IMR-90 (cell line): ENCODE results near the gene ABHD16A. TPM values are rescaled to one million over a fixed set of nuclear protein-coding genes. Genes with fewer than 3 reads are reported as not detected.

Experiments used
- ATAC-seq: fragments of 200-7000 bp; cut with Tn5 transposase; 2 replicates; pipeline ENCODE4 v1.9.1; 2020; ENCODE audit warnings: low read depth, mild to moderate bottlenecking, moderate library complexity
- BruUV-seq: library from RNA; stranded (reverse); fragments of 400-500 nt; replicated peaks from 2 replicates; lab custom pipeline; 2021; lab: Mats Ljungman, UMichigan
- CTCF ChIA-PET: fragments of 300-600 bp; formaldehyde crosslinking; extraction: SDS; loops from one replicate; lab custom pipeline; 2021; ENCODE audit warnings: antibody characterized with exemption; lab: Yijun Ruan, JAX
- POLR2A ChIA-PET: fragments of 300-600 bp; sonication (Branson Sonifier 250); formaldehyde crosslinking; loops from one replicate; lab custom pipeline; 2022; ENCODE audit warnings: antibody characterized with exemption; ENCODE audit not compliant: unreplicated experiment; lab: Charles Lee
- DNase-seq: peaks from one replicate; pipeline ENCODE4 v3.0.0; 2013
- H2AFZ ChIP-seq: replicated peaks from 2 replicates; pipeline ENCODE3; 2013; ENCODE audit warnings: low read length, mild to moderate bottlenecking; ENCODE audit not compliant: poor library complexity
- H2AK5ac ChIP-seq: 2 replicates; pipeline ENCODE4 v1.6.1; 2013; ENCODE audit warnings: low read depth, low read length, inconsistent platforms
- H2AK9ac ChIP-seq: replicated peaks from 2 replicates; pipeline ENCODE3; 2013; ENCODE audit warnings: mild to moderate bottlenecking, low read depth, low read length, moderate library complexity; ENCODE audit not compliant: poor library complexity
- H2BK120ac ChIP-seq: 2 replicates; pipeline ENCODE4 v1.6.1; 2013; ENCODE audit warnings: low read depth, low read length, inconsistent platforms
- H2BK15ac ChIP-seq: 3 replicates; pipeline ENCODE4 v1.6.1; 2013; ENCODE audit warnings: low read depth, low read length, inconsistent platforms
- H2BK20ac ChIP-seq: 2 replicates; pipeline ENCODE4 v1.6.1; 2013; ENCODE audit warnings: low read depth, mild to moderate bottlenecking, inconsistent platforms, low read length, moderate library complexity
- H2BK5ac ChIP-seq: 2 replicates; pipeline ENCODE4 v1.6.1; 2013; ENCODE audit warnings: mild to moderate bottlenecking, low read depth, low read length, inconsistent platforms; ENCODE audit not compliant: poor library complexity, severe bottlenecking
- H3K14ac ChIP-seq: replicated peaks from 2 replicates; pipeline ENCODE4 v1.6.1; 2013; ENCODE audit warnings: low read depth, low read length, inconsistent platforms
- H3K18ac ChIP-seq: 2 replicates; pipeline ENCODE4 v1.6.1; 2013; ENCODE audit warnings: low read depth, low read length, control low read depth
- H3K23ac ChIP-seq: 2 replicates; pipeline ENCODE4 v1.6.1; 2013; ENCODE audit warnings: low read depth, low read length, inconsistent platforms
- H3K27ac ChIP-seq: 2 replicates; pipeline ENCODE4 v1.5.1; 2013; ENCODE audit warnings: mild to moderate bottlenecking, control low read depth, low read length; ENCODE audit not compliant: insufficient read depth
- H3K27me3 ChIP-seq: 2 replicates; pipeline ENCODE4 v1.6.1; 2013; ENCODE audit warnings: low read length; ENCODE audit not compliant: control insufficient read depth, insufficient read depth
- H3K36me3 ChIP-seq: 2 replicates; pipeline ENCODE4 v1.6.1; 2013; ENCODE audit warnings: low read length, mixed read lengths; ENCODE audit not compliant: control insufficient read depth, insufficient read depth
- H3K4ac ChIP-seq: 2 replicates; pipeline ENCODE4 v1.6.1; 2013; ENCODE audit warnings: low read depth, low read length, inconsistent platforms
- H3K4me1 ChIP-seq: 2 replicates; pipeline ENCODE4 v1.6.1; 2013; ENCODE audit warnings: low read length, mixed read lengths; ENCODE audit not compliant: control insufficient read depth, insufficient read depth
- H3K4me2 ChIP-seq: 2 replicates; pipeline ENCODE4 v1.6.1; 2013; ENCODE audit warnings: low read depth, mild to moderate bottlenecking, control low read depth, low read length, moderate library complexity
- H3K4me3 ChIP-seq: 2 replicates; pipeline ENCODE4 v1.5.1; 2013; ENCODE audit warnings: low read depth, mild to moderate bottlenecking, control low read depth, low read length, moderate library complexity; ENCODE audit not compliant: insufficient read depth
- H3K56ac ChIP-seq: 2 replicates; pipeline ENCODE4 v1.6.1; 2013; ENCODE audit warnings: low read length, inconsistent platforms; ENCODE audit not compliant: insufficient read depth; ENCODE audit errors: extremely low read depth
- H3K79me1 ChIP-seq, 2 experiments: 2 replicates each; pipeline ENCODE4 v1.6.1; 2013; ENCODE audit warnings: low read length in 2 of 2, inconsistent platforms in 1 of 2, low read depth in 1 of 2
- H3K9ac ChIP-seq: 2 replicates; pipeline ENCODE4 v1.6.1; 2013; ENCODE audit warnings: low read depth, low read length, control low read depth
- H3K9me1 ChIP-seq: 2 replicates; pipeline ENCODE4 v1.6.1; 2013; ENCODE audit warnings: low read length, inconsistent platforms; ENCODE audit not compliant: insufficient read depth
- H3K9me3 ChIP-seq: 2 replicates; pipeline ENCODE4 v1.6.1; 2013; ENCODE audit warnings: low read length; ENCODE audit not compliant: control insufficient read depth, insufficient read depth
- H4K20me1 ChIP-seq: 2 replicates; pipeline ENCODE4 v1.6.1; 2013; ENCODE audit warnings: low read length, inconsistent platforms; ENCODE audit not compliant: insufficient read depth
- H4K5ac ChIP-seq: 2 replicates; pipeline ENCODE4 v1.6.1; 2013; ENCODE audit warnings: mild to moderate bottlenecking, low read depth, low read length, control low read depth
- H4K8ac ChIP-seq, 2 experiments: 2 replicates each; pipeline ENCODE4 v1.6.1; 2013; ENCODE audit warnings: low read depth in 2 of 2, low read length in 2 of 2, control low read depth in 1 of 2, inconsistent platforms in 1 of 2
- H4K91ac ChIP-seq: 2 replicates; pipeline ENCODE4 v1.6.1; 2013; ENCODE audit warnings: low read depth, low read length, inconsistent platforms; ENCODE audit not compliant: insufficient read depth
- BHLHE40 ChIP-seq: fragments of 150-350 bp; IDR thresholded peaks from 2 replicates; pipeline ENCODE4 v1.6.1; 2016; ENCODE audit warnings: mild to moderate bottlenecking, low read depth, low read length
- CEBPB ChIP-seq: IDR thresholded peaks from 2 replicates; pipeline ENCODE4 v1.6.1; 2012; ENCODE audit warnings: low read depth, low read length, improper control_type of control experiment
- CHD1 ChIP-seq: IDR thresholded peaks from 2 replicates; pipeline ENCODE4 v1.6.1; 2012; ENCODE audit warnings: low read depth, low read length, improper control_type of control experiment
- MAFK ChIP-seq: IDR thresholded peaks from 2 replicates; pipeline ENCODE4 v1.6.1; 2012; ENCODE audit warnings: low read depth, low read length, improper control_type of control experiment
- MAZ ChIP-seq: IDR thresholded peaks from 2 replicates; pipeline ENCODE4 v1.6.1; 2012; ENCODE audit warnings: low read depth, mild to moderate bottlenecking, low read length, improper control_type of control experiment, moderate library complexity, borderline replicate concordance
- NFE2L2 ChIP-seq: fragments of 150-350 bp; IDR thresholded peaks from 2 replicates; pipeline ENCODE4 v1.6.1; 2016; ENCODE audit warnings: low read depth, mild to moderate bottlenecking, low read length
- RCOR1 ChIP-seq: IDR thresholded peaks from 2 replicates; pipeline ENCODE4 v1.6.1; 2012; ENCODE audit warnings: mild to moderate bottlenecking, low read length, improper control_type of control experiment; ENCODE audit not compliant: insufficient replicate concordance
- SMC3 ChIP-seq: fragments of 150-350 bp; IDR thresholded peaks from 2 replicates; pipeline ENCODE4 v1.6.1; 2016; ENCODE audit warnings: low read depth, mild to moderate bottlenecking, antibody characterized with exemption, low read length, moderate library complexity
- WGBS, 2 experiments: methylation state at CpG; one replicate each; pipeline versions ENCODE4 v1.1.5 to v1.1.7; 2013; ENCODE audit warnings: missing lambda C conversion rate in 2 of 2; ENCODE audit not compliant: insufficient read length in 1 of 2; ENCODE audit errors: extremely low coverage in 2 of 2; 5-methylcytosine and 5-hydroxymethylcytosine counted together
- dilution Hi-C: fragments of 300-500 bp; cut with HindIII; formaldehyde crosslinking; loops from one replicate; pipeline ENCODE4 v1.14.3; 2018; ENCODE audit warnings: low sequenced_read_pairs; ENCODE audit not compliant: unreplicated experiment
- in situ Hi-C: fragments of 300-500 bp; cut with MboI; formaldehyde crosslinking; loops from 3 replicates; pipeline ENCODE4 v1.14.3; 2019; ENCODE audit warnings: low sequenced_read_pairs, inconsistent platforms, mixed read lengths
- intact Hi-C: fragments of 100-400 bp; cut with micrococcal nuclease; formaldehyde crosslinking; loops from 2 replicates; pipeline ENCODE4 v1.10.0; 2022
- polyA plus RNA-seq, 3 experiments: library from polyadenylated mRNA; depleted of rRNA; stranded (reverse); fragments of >200 nt; gene quantifications; 2 replicates each; pipeline ENCODE4 v1.2.3, GENCODE V29; 2012; ENCODE audit warnings: low replicate concordance in 1 of 3
- total RNA-seq: library from RNA; depleted of rRNA; stranded (reverse); fragments of >200 nt; gene quantifications from 2 replicates; pipeline ENCODE4 v1.2.3, GENCODE V29; 2012

The ABHD16A gene
- total and polyA plus RNA-seq, 2 of the 4 experiments (the other 2 are of a cell fraction), result 31.5 to 35.1 TPM

DNA sequence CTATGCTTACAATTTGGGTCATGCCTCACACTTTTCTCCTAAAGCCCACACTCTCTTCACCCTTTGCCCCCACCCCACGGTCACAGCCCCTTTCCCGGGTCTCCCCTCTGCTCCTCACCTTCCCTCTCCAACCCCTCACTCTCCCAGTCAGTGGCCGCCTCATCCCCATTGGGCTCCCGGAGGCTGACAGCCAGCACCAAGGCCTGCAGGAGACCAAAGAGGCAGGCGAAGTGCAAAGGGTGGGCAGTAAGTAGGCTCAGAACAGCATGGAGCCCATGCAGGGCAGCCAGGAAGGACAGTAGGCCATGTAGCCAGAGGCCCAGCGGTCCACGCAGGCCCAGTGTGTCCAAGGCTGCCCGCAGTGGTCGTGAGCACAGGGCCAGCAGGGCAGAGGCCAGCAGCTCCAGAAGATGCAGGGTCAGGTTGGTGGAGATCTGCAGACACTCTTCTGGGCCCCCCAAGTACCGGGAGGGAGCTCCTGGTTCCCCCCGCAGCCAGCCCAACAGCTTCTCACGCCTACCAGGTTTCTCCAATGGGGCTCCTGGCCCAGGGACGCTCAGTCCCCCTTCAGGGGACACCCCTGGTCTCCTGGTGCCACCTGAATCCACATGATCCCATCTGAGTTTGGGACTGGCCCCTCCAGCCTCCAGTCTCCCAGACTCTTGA, 44.0 kb downstream of the ABHD16A start (continued):
- TF ChIP-seq CEBPB (no peak), BHLHE40 (no peak), CHD1 (no peak), RCOR1 (no peak), NFE2L2 (no peak), SMC3 (no peak)

DNA sequence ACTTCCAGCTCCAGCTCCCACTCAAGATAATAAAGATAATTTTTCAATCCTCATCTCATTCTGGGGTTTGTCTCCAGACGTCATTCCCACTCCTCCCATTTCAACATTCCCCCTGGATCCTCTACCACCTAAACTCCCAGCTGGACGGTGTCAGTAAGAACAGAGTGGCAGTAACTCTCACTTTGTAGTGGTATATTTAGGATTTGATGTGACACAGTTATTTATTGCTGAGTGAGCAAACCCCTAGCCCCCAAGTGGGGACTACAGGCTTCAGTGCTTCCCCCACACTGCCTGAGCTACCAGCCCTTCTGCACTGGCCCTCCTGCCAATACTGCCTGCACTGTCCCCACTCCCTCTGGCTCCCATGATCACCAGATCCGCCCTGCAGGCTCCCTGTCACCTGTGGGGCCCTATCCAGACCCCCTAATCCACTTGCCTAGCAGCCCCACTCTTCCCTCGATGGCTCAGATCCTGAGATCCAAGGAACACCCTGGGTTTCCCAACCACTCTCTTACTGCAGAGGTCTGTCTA, 44.9 kb downstream of the ABHD16A start:
- dilution Hi-C loops (no loop called here), intact Hi-C loops (no loop called here), in situ Hi-C loops (no loop called here)
- Histone ChIP-seq H3K4me3 (no peak overlapping the region), H2BK20ac (no peak overlapping the region), H4K5ac (no peak overlapping the region), H3K36me3 (peaks cover 15% of the 10 kb centered on the region), H3K27me3 (no peaks in the 10 kb centered on the region), H3K56ac (no peak overlapping the region), H3K4me1 (peaks cover 14% of the 10 kb centered on the region), H3K9me3 (no peaks in the 10 kb centered on the region), H3K23ac (no peak overlapping the region), H3K9me1 (peaks cover 17% of the 10 kb centered on the region; the same call in 1 of the 2 replicates), H2BK5ac (no peak overlapping the region), H3K9ac (no peak overlapping the region), H4K8ac (no peak overlapping the region), H4K20me1 (peaks cover 17% of the 10 kb centered on the region), H3K4me2 (no peak overlapping the region; the same call in 1 of the 2 replicates), H2AK5ac (no peak overlapping the region), H3K27ac (no peak overlapping the region), H3K4ac (no peak overlapping the region), H2AFZ (no peak overlapping the region), H3K79me1 (peaks cover 21 to 76% of the 10 kb centered on the region in 2 experiments; a peak in 3 of 4 replicates), H2BK15ac (no peak overlapping the region), H2BK120ac (no peak overlapping the region), H2AK9ac (no peak overlapping the region), H4K91ac (no peak overlapping the region), H3K18ac (no peak overlapping the region), H3K14ac (no peak overlapping the region)
- no TSS peak for BruUV-seq
- ATAC-seq (no peak), DNase-seq (no peak)
- ChIA-PET CTCF (no interaction called here), POLR2A (no interaction called here)
- no CpG with 5 or more reads among the region's 4 CpGs for WGBS, 2 experiments
- TF ChIP-seq MAZ (no peak), MAFK (peak; percentile 45)
